Measurements from ENCODE around the gene WIPI1.
A peak's percentile ranks its signal among the peaks of the same experiment; 100 is the strongest.
"Not testable (repeated sequence)": the region's sequence is repeated elsewhere in the genome, so short reads cannot be mapped to it uniquely, and the experiment has no call there.

Gene WIPI1

GRCh38 chr17:68437979-68438822 lies 19.1 kb downstream of the WIPI1 start:
- DNase-seq = no peak

- no peak for DNase-seq
Measured at GRCh38 chr17:68435876-68436842, 21.1 kb downstream of the WIPI1 start.

GRCh38 chr17:68435361-68435760 lies 21.9 kb downstream of the WIPI1 start:
- no peak for DNase-seq

GRCh38 chr17:68433911-68434508 lies 23.3 kb downstream of the WIPI1 start:
- DNase-seq = no peak

GRCh38 chr17:68433211-68433610 lies 24.1 kb downstream of the WIPI1 start:
- DNase-seq = no peak

GRCh38 chr17:68432086-68432864 lies 25.0 kb downstream of the WIPI1 start:
- no peak for DNase-seq

GRCh38 chr17:68431661-68432071 lies 25.6 kb downstream of the WIPI1 start:
- DNase-seq = no peak

GRCh38 chr17:68431045-68431608 lies 26.2 kb downstream of the WIPI1 start:
- DNase-seq = no peak

GRCh38 chr17:68429881-68430280 lies 27.4 kb downstream of the WIPI1 start:
- no peak for DNase-seq

GRCh38 chr17:68428498-68429172 lies 28.7 kb downstream of the WIPI1 start:
- peak; percentile 46 for DNase-seq

- no peak for DNase-seq
Measured at GRCh38 chr17:68427575-68427974, 29.7 kb downstream of the WIPI1 start.

GRCh38 chr17:68425979-68426378 lies 31.3 kb downstream of the WIPI1 start:
- DNase-seq = no peak

GRCh38 chr17:68424861-68425260 lies 32.4 kb downstream of the WIPI1 start:
- peak; percentile 70 for DNase-seq

GRCh38 chr17:68424203-68424602 lies 33.1 kb downstream of the WIPI1 start:
- DNase-seq = no peak

- DNase-seq = no peak
Measured at GRCh38 chr17:68423251-68423650, 34.0 kb downstream of the WIPI1 start.

GRCh38 chr17:68422821-68423220 lies 34.5 kb downstream of the WIPI1 start:
- DNase-seq = no peak

- no peak for DNase-seq
Measured at GRCh38 chr17:68421486-68421885, 35.8 kb downstream of the WIPI1 start.

- no peak for DNase-seq
Measured at GRCh38 chr17:68420065-68420464, 37.2 kb downstream of the WIPI1 start.

GRCh38 chr17:68418876-68419275 lies 38.4 kb downstream of the WIPI1 start:
- DNase-seq = no peak

GRCh38 chr17:68417317-68417716 lies 40.0 kb downstream of the WIPI1 start:
- DNase-seq = no peak

- not testable (repeated sequence) for DNase-seq
Measured at GRCh38 chr17:68414901-68415300, 42.4 kb downstream of the WIPI1 start.

Measured in DMS79 (cell line).